Esophagus muscularis mucosa (tissue), 4 donors: ENCODE results near the gene SPCS3. TPM values are rescaled to one million over a fixed set of nuclear protein-coding genes. Genes with fewer than 3 reads are reported as not detected.

Experiments
- DNase-seq: peaks from one replicate; pipeline ENCODE4 v3.0.0-alpha.2; 2017; ENCODE audit errors: extremely low spot score
- H3K27ac ChIP-seq, 4 donors: fragments of 200-600 bp; sonication (generic); replicated peaks in 1 of 4; 1 replicate in 3 of 4; 2 replicates in 1 of 4; pipeline ENCODE4 v1.5.1; 2016 to 2019; ENCODE audit warnings: mild to moderate bottlenecking in 1 of 4
- H3K27me3 ChIP-seq, 4 donors: fragments of 200-600 bp; sonication (generic); one replicate each; pipeline versions ENCODE4 v1.5.1 to v1.6.0; 2016 to 2019
- H3K36me3 ChIP-seq, 4 donors: fragments of 200-600 bp; sonication (generic); one replicate each; pipeline ENCODE4 v1.5.1; 2016 to 2019
- H3K4me1 ChIP-seq, 4 donors: fragments of 200-600 bp; sonication (generic); one replicate each; pipeline ENCODE4 v1.5.1; 2016 to 2019
- H3K4me3 ChIP-seq, 4 donors: fragments of 200-600 bp; sonication (generic); 1 replicate in 2 of 4; 2 replicates in 2 of 4; pipeline ENCODE4 v1.5.1; 2016 to 2019; ENCODE audit warnings: mild to moderate bottlenecking in 4 of 4, moderate library complexity in 1 of 4
- H3K9me3 ChIP-seq, 4 donors: fragments of 200-600 bp; sonication (generic); 1 replicate in 3 of 4; 2 replicates in 1 of 4; pipeline ENCODE4 v1.5.1; 2016 to 2019
- CTCF ChIP-seq, 3 experiments: fragments of 200-600 bp in 2 of 3; fragments of 450-650 bp in 1 of 3; sonication (generic) in 2 of 3; IDR thresholded peaks; one replicate each; pipeline ENCODE4 v1.5.1; 2017 to 2019; ENCODE audit warnings: antibody characterized with exemption in 3 of 3, mild to moderate bottlenecking in 2 of 3, moderate library complexity in 1 of 3
- EP300 ChIP-seq: sonication (generic); formaldehyde crosslinking; IDR thresholded peaks from one replicate; pipeline ENCODE4 v1.6.1; 2017; ENCODE audit warnings: antibody characterized with exemption
- POLR2A ChIP-seq: fragments of 450-650 bp; IDR thresholded peaks from one replicate; pipeline ENCODE4 v1.6.1; 2017; ENCODE audit warnings: antibody characterized with exemption, moderate library complexity, mild to moderate bottlenecking, low read depth
- POLR2AphosphoS5 ChIP-seq, 2 donors: sonication (generic); formaldehyde crosslinking; IDR thresholded peaks; one replicate each; pipeline ENCODE4 v1.6.1; 2017; ENCODE audit warnings: antibody characterized with exemption in 2 of 2
- WGBS: methylation state at CpG from one replicate; pipeline ENCODE4 v1.1.5; 2018; 5-methylcytosine and 5-hydroxymethylcytosine counted together
- intact Hi-C: fragments of 100-400 bp; cut with DNase I; formaldehyde crosslinking; loops from one replicate; pipeline ENCODE4 v1.15.1; 2023
- total RNA-seq, 4 donors: library from RNA; depleted of rRNA; stranded (reverse); fragments of >200 nt; gene quantifications; one replicate each; pipeline versions ENCODE4 v1.1.0 to v1.2.1, GENCODE V29; 2016

Gene SPCS3
- total RNA-seq, 4 donors from 2014 or later = 35.5 to 48.4 (median 46.0) TPM

GRCh38 chr4:176376032-176376614 lies 56.4 kb downstream of the SPCS3 start:
- Histone ChIP-seq H3K27me3 (no peaks in the 10 kb centered on the region), H3K4me3 (no peak overlapping the region), H3K27ac (no peak overlapping the region), H3K9me3 (no peaks in the 10 kb centered on the region), H3K4me1 (no peaks in the 10 kb centered on the region), H3K36me3 (no peaks in the 10 kb centered on the region)
- WGBS = 4% methylated on average over 2 of the region's 2 CpGs
- TF ChIP-seq EP300 = no peak
- TF ChIP-seq CTCF (IDR thresholded peaks at IDR 0.05) = peak; percentile 59 to 61 (median 60)
- intact Hi-C loops = loop anchor here (2.0 kb wide), 1 partner anchor 671 kb away; no protein-coding TSS in a partner anchor
- no peak for DNase-seq

- Histone ChIP-seq H3K4me1 (no peaks in the 10 kb centered on the region), H3K36me3 (no peaks in the 10 kb centered on the region), H3K4me3 (no peak overlapping the region), H3K27me3 (no peaks in the 10 kb centered on the region), H3K9me3 (no peaks in the 10 kb centered on the region), H3K27ac (no peak overlapping the region)
- intact Hi-C loops = loop anchor here (2.0 kb wide), 1 partner anchor 669 kb away; no protein-coding TSS in a partner anchor
- TF ChIP-seq CTCF (IDR thresholded peaks at IDR 0.05) = peak; percentile 12 to 44 (median 29)
- no peak for TF ChIP-seq POLR2AphosphoS5 (IDR thresholded peaks at IDR 0.05)
- no peak for DNase-seq
Observed at GRCh38 chr4:176377780-176378179, 58.0 kb downstream of the SPCS3 start.

- whole genome bisulfite sequencing = 77% methylated on average over 11 of the region's 11 CpGs
- H3K27ac ChIP-seq = no peak overlapping the region
Observed at GRCh38 chr4:176380352-176381157, 60.8 kb downstream of the SPCS3 start.

More at GRCh38 chr4:176380352-176381157, 60.8 kb downstream of the SPCS3 start:
- TF ChIP-seq POLR2AphosphoS5 (IDR thresholded peaks at IDR 0.05) = no peak
- TF ChIP-seq POLR2A = no peak
- TF ChIP-seq EP300 = no peak
- TF ChIP-seq CTCF (IDR thresholded peaks at IDR 0.05) = no peak
- no peak overlapping the region for H3K4me3 ChIP-seq
- H3K36me3 ChIP-seq = no peaks in the 10 kb centered on the region
- intact Hi-C loops = no loop called here
- H3K27me3 ChIP-seq = no peaks in the 10 kb centered on the region
- peaks cover 0 to 6% (median 0%) of the 10 kb centered on the region in 4 donors for H3K4me1 ChIP-seq
- no peak for DNase-seq
- no peaks in the 10 kb centered on the region for H3K9me3 ChIP-seq

Other genes with a start within 250 kb of the SPCS3 start
- 1 to 10 TPM in 1 of 4 donors, under 1 TPM in 2, not detected in 1; 0.33 to 1.0 (median 0.83) TPM for gene SPATA4, start 124.4 kb upstream of the SPCS3 start, total RNA-seq
- 10 to 100 TPM; 13.1 to 37.8 (median 27.0) TPM for gene ASB5, start 50.7 kb upstream of the SPCS3 start, total RNA-seq